GM12878 (cell line): ENCODE results near the gene NPAS3. TPM values are rescaled to one million over a fixed set of nuclear protein-coding genes. Genes with fewer than 3 reads are reported as not detected.

ENCODE experiments used
- CHD2 ChIP-seq: IDR thresholded peaks from 2 replicates; pipeline ENCODE4 v1.6.1; 2011; ENCODE audit warnings: low read depth, low read length, improper control_type of control experiment, borderline replicate concordance
- EZH2 ChIP-seq: IDR thresholded peaks from 2 replicates; pipeline ENCODE4 v1.6.1; 2012; ENCODE audit warnings: low read depth, mild to moderate bottlenecking, control low read depth, inconsistent platforms, low read length, borderline replicate concordance; ENCODE audit not compliant: control insufficient read depth
- NBN ChIP-seq: fragments of 450-650 bp; IDR thresholded peaks from 2 replicates; pipeline ENCODE4 v1.6.1; 2016
- RELA ChIP-seq: fragments of 450-650 bp; IDR thresholded peaks from 2 replicates; pipeline ENCODE4 v1.8.0; 2014; ENCODE audit warnings: borderline replicate concordance; ENCODE audit not compliant: partially characterized antibody
- SPI1 ChIP-seq: IDR thresholded peaks from 2 replicates; pipeline ENCODE4 v1.6.1; 2011; ENCODE audit warnings: low read depth, mild to moderate bottlenecking, low read length, moderate library complexity, borderline replicate concordance; ENCODE audit not compliant: insufficient read depth
- TCF7 ChIP-seq: IDR thresholded peaks from 2 replicates; pipeline ENCODE4 v1.6.1; 2014; ENCODE audit warnings: antibody characterized with exemption, borderline replicate concordance
- polyA plus RNA-seq, 11 experiments: library from polyadenylated mRNA; depleted of rRNA in 4 of 11; unstranded in 6 of 11; stranded (reverse) in 5 of 11; fragments of >200 nt; fragmentation: Nextera tagmentation in 4 of 11; fragmentation: Illumina TruSeq in 1 of 11; extraction: Ambion mirVana in 4 of 11; extraction: Trizol in 1 of 11; gene quantifications; 1 replicate in 1 of 11; 2 replicates in 10 of 11; pipeline versions ENCODE4 v1.2.1 to v1.2.3, GENCODE V29; 2011 to 2016; ENCODE audit warnings: inconsistent platforms in 2 of 11, missing spikeins in 2 of 11, low read depth in 1 of 11
- total RNA-seq, 4 experiments: library from RNA; depleted of rRNA in 3 of 4; stranded (reverse); fragments of >200 nt in 3 of 4; fragmentation: Illumina TruSeq in 1 of 4; extraction: Trizol in 1 of 4; gene quantifications; 2 replicates each; pipeline versions ENCODE4 v1.2.1 to v1.2.3, GENCODE V29; 2013 to 2021
- TF ChIP-seq, protein P1 (sequence below): IDR thresholded peaks from 2 replicates; pipeline ENCODE4 v1.6.1; 2012; ENCODE audit warnings: low read length, inconsistent platforms
- TF ChIP-seq, protein P2 (sequence below): IDR thresholded peaks from 2 replicates; pipeline ENCODE4 v1.6.1; 2012; ENCODE audit warnings: low read depth, low read length, improper control_type of control experiment
- TF ChIP-seq, protein P3 (sequence below): fragments of 150-350 bp; IDR thresholded peaks from 2 replicates; pipeline ENCODE4 v1.6.1; 2016; ENCODE audit warnings: low read depth, low read length

Gene NPAS3
- total and polyA plus RNA-seq, 10 of the 15 experiments (the other 5 are each of a cell fraction or from before 2014, with no cell fraction given), result under 0.01 to 2.7 (median 0.03) TPM; not detected in 6

DNA sequence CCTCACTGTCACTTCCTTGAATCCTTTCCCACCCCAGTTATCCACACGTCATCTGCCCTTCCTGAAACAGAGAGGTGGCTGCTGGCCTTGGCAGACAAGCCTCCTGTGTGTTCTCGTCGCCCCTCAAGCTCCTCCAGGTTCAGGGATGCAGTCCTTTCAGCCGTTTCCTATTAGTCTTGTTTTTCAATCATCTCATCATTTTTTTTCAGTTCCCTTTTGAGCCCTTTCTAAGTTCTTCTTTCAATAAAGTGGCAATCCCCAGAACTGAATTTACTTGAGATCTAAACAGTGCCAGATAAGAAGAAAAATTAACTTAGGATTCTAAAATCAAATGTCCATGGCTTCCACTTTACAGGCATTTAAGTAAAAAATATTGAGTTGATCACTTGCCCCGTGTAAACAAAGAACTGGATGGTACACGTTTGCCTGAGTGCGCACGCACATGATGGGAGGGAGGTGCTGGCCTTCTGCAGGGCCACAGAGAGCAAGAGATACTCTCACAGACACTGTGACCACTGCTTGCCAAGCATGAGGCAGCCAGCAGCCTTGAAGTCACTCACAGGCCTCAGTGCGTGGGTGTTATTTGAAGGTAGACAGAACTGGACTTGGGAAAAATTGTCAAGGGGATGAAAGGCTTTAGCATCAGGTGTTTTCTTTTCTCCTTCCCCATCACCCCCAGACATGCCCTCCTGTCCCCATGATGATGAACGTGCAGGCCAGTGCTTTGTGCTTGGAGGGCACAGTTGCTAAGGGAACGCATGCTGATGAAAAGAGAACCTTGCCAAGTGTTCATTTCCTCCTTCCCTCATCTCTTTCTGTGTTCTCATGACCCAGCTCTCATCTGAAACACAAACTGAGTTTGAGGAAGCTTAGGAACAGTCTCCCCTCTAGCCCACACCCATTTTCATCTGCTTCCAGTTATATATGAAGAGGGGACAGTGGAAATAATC is 603.9 kb downstream of the NPAS3 start (continued):
- TF ChIP-seq NBN (peak; percentile 55; the same call in 1 of the 2 replicates), TCF7 (no peak), RELA (no peak), CHD2 (no peak), EZH2 (no peak), SPI1 (peak; percentile 65; the same call in 1 of the 2 replicates)
- TF ChIP-seq, protein P1, sequence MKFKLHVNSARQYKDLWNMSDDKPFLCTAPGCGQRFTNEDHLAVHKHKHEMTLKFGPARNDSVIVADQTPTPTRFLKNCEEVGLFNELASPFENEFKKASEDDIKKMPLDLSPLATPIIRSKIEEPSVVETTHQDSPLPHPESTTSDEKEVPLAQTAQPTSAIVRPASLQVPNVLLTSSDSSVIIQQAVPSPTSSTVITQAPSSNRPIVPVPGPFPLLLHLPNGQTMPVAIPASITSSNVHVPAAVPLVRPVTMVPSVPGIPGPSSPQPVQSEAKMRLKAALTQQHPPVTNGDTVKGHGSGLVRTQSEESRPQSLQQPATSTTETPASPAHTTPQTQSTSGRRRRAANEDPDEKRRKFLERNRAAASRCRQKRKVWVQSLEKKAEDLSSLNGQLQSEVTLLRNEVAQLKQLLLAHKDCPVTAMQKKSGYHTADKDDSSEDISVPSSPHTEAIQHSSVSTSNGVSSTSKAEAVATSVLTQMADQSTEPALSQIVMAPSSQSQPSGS, result no peak
- TF ChIP-seq, protein P2, sequence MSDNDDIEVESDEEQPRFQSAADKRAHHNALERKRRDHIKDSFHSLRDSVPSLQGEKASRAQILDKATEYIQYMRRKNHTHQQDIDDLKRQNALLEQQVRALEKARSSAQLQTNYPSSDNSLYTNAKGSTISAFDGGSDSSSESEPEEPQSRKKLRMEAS, result 0 out of 2 replicates have a peak, but pooled peaks have one; percentile 34
- TF ChIP-seq, protein P3, sequence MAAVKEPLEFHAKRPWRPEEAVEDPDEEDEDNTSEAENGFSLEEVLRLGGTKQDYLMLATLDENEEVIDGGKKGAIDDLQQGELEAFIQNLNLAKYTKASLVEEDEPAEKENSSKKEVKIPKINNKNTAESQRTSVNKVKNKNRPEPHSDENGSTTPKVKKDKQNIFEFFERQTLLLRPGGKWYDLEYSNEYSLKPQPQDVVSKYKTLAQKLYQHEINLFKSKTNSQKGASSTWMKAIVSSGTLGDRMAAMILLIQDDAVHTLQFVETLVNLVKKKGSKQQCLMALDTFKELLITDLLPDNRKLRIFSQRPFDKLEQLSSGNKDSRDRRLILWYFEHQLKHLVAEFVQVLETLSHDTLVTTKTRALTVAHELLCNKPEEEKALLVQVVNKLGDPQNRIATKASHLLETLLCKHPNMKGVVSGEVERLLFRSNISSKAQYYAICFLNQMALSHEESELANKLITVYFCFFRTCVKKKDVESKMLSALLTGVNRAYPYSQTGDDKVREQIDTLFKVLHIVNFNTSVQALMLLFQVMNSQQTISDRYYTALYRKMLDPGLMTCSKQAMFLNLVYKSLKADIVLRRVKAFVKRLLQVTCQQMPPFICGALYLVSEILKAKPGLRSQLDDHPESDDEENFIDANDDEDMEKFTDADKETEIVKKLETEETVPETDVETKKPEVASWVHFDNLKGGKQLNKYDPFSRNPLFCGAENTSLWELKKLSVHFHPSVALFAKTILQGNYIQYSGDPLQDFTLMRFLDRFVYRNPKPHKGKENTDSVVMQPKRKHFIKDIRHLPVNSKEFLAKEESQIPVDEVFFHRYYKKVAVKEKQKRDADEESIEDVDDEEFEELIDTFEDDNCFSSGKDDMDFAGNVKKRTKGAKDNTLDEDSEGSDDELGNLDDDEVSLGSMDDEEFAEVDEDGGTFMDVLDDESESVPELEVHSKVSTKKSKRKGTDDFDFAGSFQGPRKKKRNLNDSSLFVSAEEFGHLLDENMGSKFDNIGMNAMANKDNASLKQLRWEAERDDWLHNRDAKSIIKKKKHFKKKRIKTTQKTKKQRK, result no peak
